Measurements from ENCODE around the gene CSPG4.
A peak's percentile ranks its signal among the peaks of the same experiment; 100 is the strongest.

Gene CSPG4

DNA sequence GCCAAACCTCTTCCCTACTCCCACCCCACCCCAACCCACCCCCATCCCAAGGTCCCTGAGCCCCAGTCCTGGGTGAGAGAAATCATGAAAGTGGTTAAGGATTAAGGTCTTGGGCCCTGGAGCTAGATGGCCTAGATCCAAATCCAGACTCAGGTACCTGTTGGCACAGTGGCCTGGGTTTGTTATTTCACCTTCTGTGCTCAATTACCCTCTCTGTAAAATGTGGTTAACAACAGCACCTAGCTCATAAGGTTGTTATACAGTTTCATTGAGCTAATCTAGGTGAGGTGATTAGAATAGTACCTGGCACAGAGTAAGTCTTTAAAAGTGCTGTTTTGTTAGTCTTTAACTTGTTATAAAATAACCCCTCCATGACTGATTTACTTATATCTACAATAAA lies 80.7 kb downstream of the CSPG4 start:
- DNase-seq (ENCODE audit: low read depth): no peak
- no peak for TF ChIP-seq CTCF (IDR thresholded peaks at IDR 0.05; ENCODE audit: insufficient read depth, low read depth, low read length, missing control alignments)
- H3K4me3 ChIP-seq (ENCODE audit: low read length): no peak overlapping the region

DNA sequence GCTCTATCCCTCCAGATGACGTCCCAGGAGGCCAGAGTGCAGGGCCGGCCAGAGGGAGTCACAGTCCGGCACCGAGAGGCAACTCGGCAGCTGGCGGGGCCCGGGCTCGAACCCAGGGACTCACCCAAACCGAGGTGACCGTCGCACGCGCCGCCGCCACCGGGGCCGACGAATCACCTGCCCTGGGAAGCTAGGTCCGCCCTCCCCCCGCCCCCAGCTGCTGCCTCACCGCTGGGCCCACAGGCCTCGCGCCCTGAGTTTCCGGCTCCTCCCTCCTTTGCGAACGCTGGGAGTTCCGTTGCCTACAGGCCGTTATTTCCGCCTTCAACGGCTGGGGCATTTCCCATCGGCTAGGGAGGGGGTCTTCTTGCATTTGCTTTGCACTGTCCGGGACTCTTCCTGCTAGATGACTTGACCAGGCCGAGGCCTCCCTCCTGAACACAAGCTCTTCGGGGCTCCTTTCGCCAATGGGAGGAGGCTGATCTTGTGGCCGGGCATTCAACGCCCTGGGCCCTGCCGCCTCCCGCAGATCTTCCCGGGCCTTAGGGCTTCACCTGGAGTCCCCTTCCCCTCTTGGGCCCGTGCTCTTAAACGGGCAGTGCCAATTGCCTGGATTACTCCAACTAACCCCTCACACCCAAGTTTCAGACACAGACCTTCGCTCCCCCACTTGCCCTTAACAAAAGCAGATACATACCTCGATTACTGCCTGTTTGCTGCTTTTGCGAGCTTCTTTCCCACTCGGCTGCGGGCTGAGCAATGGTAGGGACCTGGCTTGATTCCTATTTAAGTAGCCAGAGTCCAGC lies 86.9 kb downstream of the CSPG4 start, which contains the start of gene SNUPN:
SNUPN (minus strand) TSS at position 184 of the 806 bp plus-strand sequence. CDS start 4,674 bp downstream, outside the sequence.
- no peak for TF ChIP-seq CTCF (IDR thresholded peaks at IDR 0.05; ENCODE audit: insufficient read depth, low read depth, low read length, missing control alignments)
- DNase-seq (ENCODE audit: low read depth): peak; percentile 93
- H3K4me3 ChIP-seq (ENCODE audit: low read length): peak within 1 kb of the TSS; percentile 97
